ENCODE data around the gene DCAF11. TPM values are rescaled to one million over a fixed set of nuclear protein-coding genes. Genes with fewer than 3 reads are reported as not detected.
A peak's percentile ranks its signal among the peaks of the same experiment; 100 is the strongest.

The DCAF11 gene
- total and polyA plus RNA-seq, 2 of the 13 experiments (the other 11 are each of a cell fraction or from before 2014, with no cell fraction given), result 150 to 257 TPM

- TF ChIP-seq SIN3A (IDR thresholded peaks at IDR 0.05; ENCODE audit: borderline replicate concordance, low read depth, low read length), result peak; percentile 96
- peak; percentile 83 for TF ChIP-seq TFAP4 (IDR thresholded peaks at IDR 0.05; ENCODE audit: borderline replicate concordance, low read depth)
- peak; percentile 93; the same call in 1 of the 2 replicates for TF ChIP-seq ZNF564 (CRISPR knock-in tag; IDR thresholded peaks at IDR 0.05)
- peak; percentile 98 for TF ChIP-seq MEF2D (CRISPR knock-in tag; IDR thresholded peaks at IDR 0.05)
- TF ChIP-seq AHDC1 (CRISPR knock-in tag; IDR thresholded peaks at IDR 0.05; ENCODE audit: borderline replicate concordance), result peak; percentile 82
- TF ChIP-seq CEBPZ (IDR thresholded peaks at IDR 0.05; ENCODE audit: low read length), result no peak
- TF ChIP-seq ZBTB20 (CRISPR knock-in tag; IDR thresholded peaks at IDR 0.05; ENCODE audit: borderline replicate concordance, low read depth), result peak; percentile 86
- TF ChIP-seq CREBL2 (CRISPR knock-in tag; IDR thresholded peaks at IDR 0.05; ENCODE audit: borderline replicate concordance), result peak; percentile 98
- peak; percentile 95 for TF ChIP-seq CBX1 (IDR thresholded peaks at IDR 0.05; ENCODE audit: low read depth)
- TF ChIP-seq ZFYVE20 (CRISPR knock-in tag; IDR thresholded peaks at IDR 0.05; ENCODE audit: borderline replicate concordance, low read depth), result peak; percentile 81; the same call in 1 of the 2 replicates
- TF ChIP-seq RARG (CRISPR knock-in tag; IDR thresholded peaks at IDR 0.05; ENCODE audit: low read depth), result no peak
- peak; percentile 47; the same call in 1 of the 2 replicates for TF ChIP-seq MTA1 (CRISPR knock-in tag; IDR thresholded peaks at IDR 0.05; ENCODE audit: borderline replicate concordance)
- TF ChIP-seq THAP9 (CRISPR knock-in tag; IDR thresholded peaks at IDR 0.05; ENCODE audit: borderline replicate concordance), result peak; percentile 94; the same call in 1 of the 2 replicates
These were observed 46.5 kb downstream of the DCAF11 start, which contains the start of gene IRF9 (continued) for GRCh38 chr14:24160850-24161804.
